GM12864 (cell line): ENCODE results near the gene PLXNA2.

Source experiments
- DNase-seq: peaks from one replicate; pipeline ENCODE4 v3.0.0-alpha.2; 2011; ENCODE audit warnings: low read depth
- H3K4me3 ChIP-seq: 2 replicates; pipeline ENCODE4 v1.5.1; 2011; ENCODE audit warnings: mild to moderate bottlenecking, low read depth, low read length, control low read depth
- TF ChIP-seq, protein P1 (sequence below): IDR thresholded peaks from 2 replicates; pipeline ENCODE4 v1.5.1; 2011; ENCODE audit warnings: low read depth, mild to moderate bottlenecking, moderate library complexity, low read length, control low read depth, inconsistent platforms; ENCODE audit errors: missing control alignments

Gene PLXNA2

GRCh38 chr1:208108213-208108608 lies 136.0 kb downstream of the PLXNA2 start:
- no peak for DNase-seq
- TF ChIP-seq, protein P1, sequence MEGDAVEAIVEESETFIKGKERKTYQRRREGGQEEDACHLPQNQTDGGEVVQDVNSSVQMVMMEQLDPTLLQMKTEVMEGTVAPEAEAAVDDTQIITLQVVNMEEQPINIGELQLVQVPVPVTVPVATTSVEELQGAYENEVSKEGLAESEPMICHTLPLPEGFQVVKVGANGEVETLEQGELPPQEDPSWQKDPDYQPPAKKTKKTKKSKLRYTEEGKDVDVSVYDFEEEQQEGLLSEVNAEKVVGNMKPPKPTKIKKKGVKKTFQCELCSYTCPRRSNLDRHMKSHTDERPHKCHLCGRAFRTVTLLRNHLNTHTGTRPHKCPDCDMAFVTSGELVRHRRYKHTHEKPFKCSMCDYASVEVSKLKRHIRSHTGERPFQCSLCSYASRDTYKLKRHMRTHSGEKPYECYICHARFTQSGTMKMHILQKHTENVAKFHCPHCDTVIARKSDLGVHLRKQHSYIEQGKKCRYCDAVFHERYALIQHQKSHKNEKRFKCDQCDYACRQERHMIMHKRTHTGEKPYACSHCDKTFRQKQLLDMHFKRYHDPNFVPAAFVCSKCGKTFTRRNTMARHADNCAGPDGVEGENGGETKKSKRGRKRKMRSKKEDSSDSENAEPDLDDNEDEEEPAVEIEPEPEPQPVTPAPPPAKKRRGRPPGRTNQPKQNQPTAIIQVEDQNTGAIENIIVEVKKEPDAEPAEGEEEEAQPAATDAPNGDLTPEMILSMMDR: no peak

GRCh38 chr1:208107425-208108212 lies 136.6 kb downstream of the PLXNA2 start:
- no peak overlapping the region for H3K4me3 ChIP-seq
- no peak for DNase-seq
- TF ChIP-seq, protein P1: no peak

More at GRCh38 chr1:208108213-208108608, 136.0 kb downstream of the PLXNA2 start:
- no peak overlapping the region for H3K4me3 ChIP-seq

DNA sequence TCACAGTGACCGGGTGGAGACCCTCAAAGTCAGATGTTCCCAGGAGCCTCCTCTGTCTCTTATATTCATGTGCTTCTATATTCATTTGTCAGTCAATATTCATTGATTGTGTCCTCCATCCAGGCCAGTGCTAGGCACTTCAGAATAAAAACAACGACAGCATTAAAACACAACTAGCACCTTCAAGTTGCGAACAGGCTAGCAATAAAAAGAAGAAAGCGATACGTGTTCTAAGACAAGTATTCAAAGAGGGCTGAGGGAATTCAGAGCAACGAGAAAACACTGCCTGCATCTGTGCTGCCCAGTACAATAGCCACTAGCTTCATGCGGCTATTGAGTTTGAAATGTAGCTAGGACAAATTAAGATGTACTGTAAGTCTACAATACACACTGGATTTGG lies 138.0 kb downstream of the PLXNA2 start:
- TF ChIP-seq, protein P1: no peak
- no peak overlapping the region for H3K4me3 ChIP-seq
- no peak for DNase-seq

DNA sequence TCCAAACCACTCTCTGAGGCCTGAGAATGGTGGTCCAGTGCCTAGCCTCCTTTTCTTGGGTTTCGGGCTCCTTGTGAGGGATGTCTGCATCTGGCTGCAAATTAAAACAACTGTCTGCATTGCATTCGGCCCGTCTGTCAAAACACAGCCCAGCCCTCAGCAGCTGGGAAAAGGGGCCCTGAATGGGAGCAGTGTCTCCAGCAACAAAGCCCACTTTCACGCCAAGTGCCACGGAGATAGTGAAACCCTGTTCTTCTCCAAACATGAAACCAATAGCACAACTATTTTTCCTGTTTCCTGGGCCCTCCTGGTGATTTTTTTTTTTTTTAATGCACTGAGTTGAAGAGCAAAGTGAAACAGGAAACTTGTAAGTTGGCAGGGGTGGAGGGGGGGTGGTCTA lies 138.4 kb downstream of the PLXNA2 start:
- DNase-seq: no peak
- TF ChIP-seq, protein P1: no peak
- H3K4me3 ChIP-seq: no peak overlapping the region

DNA sequence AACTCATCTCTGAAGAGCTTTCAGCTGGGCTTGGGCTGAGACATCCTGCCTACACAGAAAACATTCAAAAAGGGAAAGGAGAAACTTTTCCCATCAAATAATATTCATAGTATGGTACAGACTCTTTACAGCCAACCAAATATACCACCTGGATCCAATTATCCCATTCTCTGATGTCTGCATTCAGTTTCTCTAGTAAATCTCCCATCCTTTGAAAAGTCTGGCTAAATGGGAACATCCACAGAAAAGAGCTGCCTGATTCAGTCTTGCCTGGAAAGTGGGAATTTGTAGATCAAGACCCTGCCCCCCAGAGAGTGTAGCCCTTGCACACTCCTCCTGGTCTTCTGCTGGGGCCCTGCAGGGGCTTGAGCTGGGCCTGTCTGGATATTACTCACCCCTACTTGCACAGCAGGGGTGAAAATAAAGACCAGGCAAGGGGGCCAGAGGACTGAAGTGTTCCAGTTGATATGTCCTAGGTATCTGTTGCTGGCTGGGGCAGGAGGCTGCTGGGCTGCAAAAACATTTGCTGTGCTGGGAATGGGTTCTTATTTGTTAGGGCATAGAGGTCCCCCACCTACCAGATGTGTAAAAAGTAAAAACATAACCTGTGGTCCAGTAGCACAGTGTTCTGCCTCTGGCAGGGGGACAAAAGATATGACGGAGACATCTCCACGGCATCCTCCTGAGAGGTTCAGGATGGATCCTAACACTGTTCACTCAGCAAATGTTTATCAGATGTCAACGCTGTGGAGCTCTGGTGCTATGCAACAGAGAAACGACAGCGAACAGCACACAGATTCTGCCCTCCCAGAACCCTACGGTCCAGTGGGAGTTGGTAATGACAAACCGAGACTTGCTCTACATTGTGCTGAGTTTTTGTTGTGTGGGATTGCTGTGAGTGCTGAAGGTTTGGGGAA lies 140.3 kb downstream of the PLXNA2 start:
- TF ChIP-seq, protein P1: no peak
- no peak overlapping the region for H3K4me3 ChIP-seq
- DNase-seq: no peak

DNA sequence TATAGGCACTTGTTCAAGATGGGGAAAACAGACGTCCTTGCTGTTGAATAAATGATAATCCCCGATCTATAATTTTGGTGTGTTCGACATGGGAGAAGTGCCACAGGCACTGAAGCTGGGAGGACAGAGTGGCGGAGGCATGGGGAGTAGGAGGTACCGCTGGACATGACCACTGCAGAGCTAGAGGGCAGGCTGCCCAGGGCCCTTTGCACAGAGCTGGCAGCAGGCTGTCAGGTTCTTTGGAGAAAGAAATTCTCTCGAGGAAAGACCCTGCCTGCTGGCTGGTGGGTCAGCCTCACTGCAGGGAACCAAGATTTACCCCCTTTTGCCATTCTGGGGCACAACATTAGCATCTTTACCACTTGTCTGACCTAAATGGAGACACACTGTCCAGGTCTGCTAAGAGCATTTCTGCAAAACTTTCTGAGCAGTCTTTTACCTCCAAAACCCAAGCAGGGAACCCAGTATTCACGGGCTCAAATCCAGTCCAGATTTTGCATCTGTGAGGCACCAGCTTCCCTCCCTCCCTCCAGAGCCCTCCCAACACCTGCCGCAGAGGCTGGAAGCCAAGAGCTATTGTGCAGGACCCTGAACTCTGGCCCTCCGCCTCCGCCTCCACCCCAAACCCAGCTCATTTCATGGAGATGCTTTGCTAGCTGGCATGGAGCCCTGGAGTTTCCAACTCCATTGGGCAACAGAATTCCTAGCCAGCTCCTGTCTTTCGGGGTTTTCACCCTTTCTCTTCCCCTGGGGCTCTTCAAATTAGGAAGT lies 142.3 kb downstream of the PLXNA2 start:
- DNase-seq: no peak

More for the DNA sequence above, 142.3 kb downstream of the PLXNA2 start:
- H3K4me3 ChIP-seq: no peak overlapping the region
- TF ChIP-seq, protein P1: no peak
